Lower lobe of right lung (tissue), 2 donors: ENCODE data around the gene NBAS. TPM values are rescaled to one million over a fixed set of nuclear protein-coding genes. Genes with fewer than 3 reads are reported as not detected.

Source experiments
- ATAC-seq, 2 donors: fragments of 200-7000 bp; cut with Tn5 transposase; one replicate each; pipeline ENCODE4 v1.9.1; 2020 to 2022; ENCODE audit warnings: mild to moderate bottlenecking in 2 of 2, moderate library complexity in 2 of 2
- DNase-seq: peaks from one replicate; pipeline ENCODE4 v3.0.0-alpha.2; 2020
- H3K27ac ChIP-seq: fragments of 200-600 bp; one replicate; pipeline ENCODE4 v1.8.0; 2022
- H3K27me3 ChIP-seq: fragments of 200-600 bp; one replicate; pipeline ENCODE4 v1.8.0; 2022; ENCODE audit warnings: low read depth
- H3K36me3 ChIP-seq: fragments of 200-600 bp; one replicate; pipeline ENCODE4 v1.8.0; 2022; ENCODE audit warnings: mild to moderate bottlenecking
- H3K4me1 ChIP-seq: fragments of 200-600 bp; one replicate; pipeline ENCODE4 v1.8.0; 2022
- H3K4me3 ChIP-seq: fragments of 200-600 bp; one replicate; pipeline ENCODE4 v1.8.0; 2022; ENCODE audit warnings: mild to moderate bottlenecking
- H3K9me3 ChIP-seq: fragments of 200-600 bp; one replicate; pipeline ENCODE4 v1.8.0; 2022
- CTCF ChIP-seq: fragments of 200-600 bp; IDR thresholded peaks from one replicate; pipeline ENCODE4 v1.8.0; 2022; ENCODE audit warnings: antibody characterized with exemption, mild to moderate bottlenecking
- intact Hi-C: fragments of 100-400 bp; cut with DNase I; formaldehyde crosslinking; loops from one replicate; pipeline ENCODE4 v1.11.0; 2022
- total RNA-seq: library from RNA; stranded (reverse); fragmentation: NEBNext Ultra II Directional; extraction: Animal tissue kit (Norgen Biotek cat#: 25700); gene quantifications from one replicate; pipeline ENCODE4 v1.2.1, GENCODE V29; 2021
- donor health status: DM: no; HTN: yes; CAD: no; lungs with severe emphysema.

NBAS gene
- total RNA-seq, 1 donor from 2014 or later = 42.4 TPM

DNA sequence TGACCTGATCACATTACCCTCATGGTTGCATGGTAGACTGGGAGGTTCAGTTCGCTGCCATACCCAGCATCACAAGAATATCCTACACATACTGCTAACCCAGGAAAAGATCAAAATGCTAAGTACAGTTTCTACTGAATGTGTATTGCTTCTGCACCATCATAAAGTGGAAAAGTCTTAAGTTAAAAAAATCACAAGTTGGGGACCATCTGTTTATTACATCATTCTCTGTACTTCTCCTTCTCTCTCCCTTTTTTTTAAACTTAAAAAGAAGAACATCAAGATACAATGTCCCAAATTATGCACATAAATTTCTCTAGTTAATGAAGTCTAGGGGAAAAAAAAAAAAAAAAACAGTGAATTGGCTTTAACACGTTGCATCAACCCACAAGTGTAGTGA, 43.3 kb downstream of the NBAS start:
- H3K27ac ChIP-seq = no peak overlapping the region
- ATAC-seq = no peak
- no peaks in the 10 kb centered on the region for H3K9me3 ChIP-seq
- H3K27me3 ChIP-seq = no peaks in the 10 kb centered on the region
- H3K36me3 ChIP-seq = peaks cover 8% of the 10 kb centered on the region
- intact Hi-C loops = no loop called here
- no peak for DNase-seq
- no peaks in the 10 kb centered on the region for H3K4me1 ChIP-seq
- no peak for TF ChIP-seq CTCF
- no peak overlapping the region for H3K4me3 ChIP-seq

DNA sequence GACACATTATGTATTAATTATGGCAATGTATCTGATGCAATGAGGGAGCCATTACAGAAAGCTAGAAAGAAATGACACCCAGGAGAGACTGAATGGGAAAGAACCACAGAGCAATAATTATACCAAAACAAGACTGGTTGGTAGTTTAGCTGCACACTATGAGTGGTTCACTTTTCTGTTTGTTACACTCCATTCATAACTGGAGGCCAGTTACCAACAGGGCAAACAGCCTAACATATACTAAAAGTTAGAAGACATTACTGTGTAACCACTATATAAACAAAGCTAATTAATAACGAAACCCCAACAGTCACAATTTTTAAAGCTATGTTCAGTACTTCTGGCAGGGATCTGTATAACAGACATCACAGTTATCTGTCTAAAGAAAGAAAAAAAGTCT, 49.4 kb downstream of the NBAS start:
- H3K4me1 ChIP-seq = no peaks in the 10 kb centered on the region
- H3K4me3 ChIP-seq = no peak overlapping the region
- H3K27me3 ChIP-seq = no peaks in the 10 kb centered on the region
- H3K36me3 ChIP-seq = peaks cover 38% of the 10 kb centered on the region
- no peak for ATAC-seq
- no peak for TF ChIP-seq CTCF
- DNase-seq = no peak
- intact Hi-C loops = no loop called here
- H3K9me3 ChIP-seq = no peaks in the 10 kb centered on the region
- no peak overlapping the region for H3K27ac ChIP-seq

DNA sequence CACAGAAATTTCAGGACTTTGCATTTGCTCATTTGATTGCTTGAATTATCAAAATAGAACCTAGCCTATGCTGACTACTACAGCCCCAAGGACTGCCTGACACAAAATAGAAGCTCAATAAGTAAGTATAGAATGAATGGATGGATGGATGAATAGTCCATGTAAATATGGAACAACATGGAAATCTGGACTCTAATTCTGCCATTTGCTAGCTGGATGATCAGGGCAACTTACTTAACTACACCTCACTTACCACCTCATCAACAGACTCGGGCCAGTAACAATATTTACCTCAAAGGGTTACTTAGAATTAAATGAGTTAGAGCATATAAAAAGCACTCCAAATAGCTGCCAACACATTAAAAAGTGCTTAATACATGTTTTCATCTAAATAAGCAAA, 50.6 kb downstream of the NBAS start:
- ATAC-seq (no peak), DNase-seq (no peak)
- no peak overlapping the region for H3K4me3 ChIP-seq
- peaks cover 38% of the 10 kb centered on the region for H3K36me3 ChIP-seq
- H3K4me1 ChIP-seq = no peaks in the 10 kb centered on the region
- intact Hi-C loops = no loop called here
- no peak for TF ChIP-seq CTCF
- H3K9me3 ChIP-seq = no peaks in the 10 kb centered on the region
- H3K27me3 ChIP-seq = no peaks in the 10 kb centered on the region
- no peak overlapping the region for H3K27ac ChIP-seq

- intact Hi-C loops = no loop called here
- no peaks in the 10 kb centered on the region for H3K27me3 ChIP-seq
- DNase-seq (no peak), ATAC-seq (no peak)
- no peak overlapping the region for H3K4me3 ChIP-seq
- TF ChIP-seq CTCF = no peak
- H3K4me1 ChIP-seq = no peaks in the 10 kb centered on the region
- peaks cover 38% of the 10 kb centered on the region for H3K36me3 ChIP-seq
- H3K9me3 ChIP-seq = no peaks in the 10 kb centered on the region
- H3K27ac ChIP-seq = no peak overlapping the region
These were observed 51.0 kb downstream of the NBAS start for GRCh38 chr2:15510131-15510530.

GRCh38 chr2:15507697-15508096, 53.4 kb downstream of the NBAS start:
- Histone ChIP-seq H3K27ac (no peak overlapping the region), H3K27me3 (no peaks in the 10 kb centered on the region), H3K9me3 (no peaks in the 10 kb centered on the region), H3K4me3 (no peak overlapping the region), H3K4me1 (no peaks in the 10 kb centered on the region), H3K36me3 (peaks cover 47% of the 10 kb centered on the region)
- DNase-seq = no peak
- TF ChIP-seq CTCF = no peak
- no peak for ATAC-seq
- intact Hi-C loops = no loop called here

DNA sequence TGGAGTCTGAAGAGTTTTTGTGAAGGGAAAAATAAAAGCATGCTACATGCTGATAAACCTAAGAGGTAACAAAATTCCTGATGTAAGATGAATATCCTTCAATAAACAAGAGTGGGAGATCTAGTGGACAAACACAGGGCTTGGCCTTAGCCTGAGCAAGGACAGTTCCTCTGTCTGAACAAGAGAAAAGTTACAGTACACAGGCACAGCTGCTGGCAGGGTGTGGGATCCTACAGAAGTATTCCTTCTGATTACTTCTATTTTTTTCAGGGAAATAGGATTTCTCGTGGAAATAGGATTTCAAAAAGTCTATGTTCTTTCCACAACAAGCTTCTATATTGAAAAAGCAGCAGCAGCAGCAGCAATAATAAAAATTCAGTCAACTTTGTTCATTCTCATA, 54.1 kb downstream of the NBAS start:
- Histone ChIP-seq H3K27me3 (no peaks in the 10 kb centered on the region), H3K27ac (no peak overlapping the region), H3K9me3 (no peaks in the 10 kb centered on the region), H3K36me3 (peaks cover 48% of the 10 kb centered on the region), H3K4me1 (no peaks in the 10 kb centered on the region), H3K4me3 (no peak overlapping the region)
- TF ChIP-seq CTCF = no peak
- DNase-seq (no peak), ATAC-seq (no peak)
- intact Hi-C loops = no loop called here
